Sigmoid colon (tissue), 7 donors: ENCODE measurements around the gene RBBP5. TPM values are rescaled to one million over a fixed set of nuclear protein-coding genes. Genes with fewer than 3 reads are reported as not detected.

Source experiments
- DNase-seq: peaks from one replicate; pipeline ENCODE4 v3.0.0-alpha.2; 2019
- H3K27ac ChIP-seq, 4 donors: fragments of 200-600 bp; sonication (generic); one replicate each; pipeline ENCODE4 v1.5.1; 2016 to 2019; ENCODE audit warnings: mild to moderate bottlenecking in 1 of 4
- H3K27me3 ChIP-seq, 3 donors: fragments of 200-600 bp; sonication (generic); one replicate each; pipeline ENCODE4 v1.5.1; 2019; ENCODE audit warnings: mild to moderate bottlenecking in 1 of 3
- H3K36me3 ChIP-seq, 4 donors: fragments of 200-600 bp; sonication (generic); one replicate each; pipeline ENCODE4 v1.5.1; 2016 to 2019
- H3K4me1 ChIP-seq, 4 donors: fragments of 200-600 bp; sonication (generic); one replicate each; pipeline ENCODE4 v1.5.1; 2017 to 2019
- H3K4me3 ChIP-seq, 4 donors: fragments of 200-600 bp; sonication (generic); one replicate each; pipeline ENCODE4 v1.5.1; 2017 to 2019; ENCODE audit warnings: mild to moderate bottlenecking in 2 of 4, moderate library complexity in 1 of 4
- H3K9me3 ChIP-seq, 4 donors: fragments of 200-600 bp in 3 of 4; sonication (generic) in 3 of 4; one replicate each; pipeline versions ENCODE4 v1.5.1 to v1.6.1; 2013 to 2019
- EP300 ChIP-seq, 4 donors: sonication (generic); formaldehyde crosslinking; IDR thresholded peaks; one replicate each; pipeline ENCODE4 v1.6.1; 2017; ENCODE audit warnings: antibody characterized with exemption in 4 of 4
- POLR2A ChIP-seq, 2 donors: fragments of 450-650 bp; IDR thresholded peaks; one replicate each; pipeline ENCODE4 v1.6.1; 2016; ENCODE audit warnings: antibody characterized with exemption in 2 of 2, mild to moderate bottlenecking in 2 of 2, moderate library complexity in 2 of 2
- POLR2AphosphoS5 ChIP-seq, 4 donors: sonication (generic); formaldehyde crosslinking; IDR thresholded peaks; one replicate each; pipeline ENCODE4 v1.6.1; 2017; ENCODE audit warnings: antibody characterized with exemption in 4 of 4
- WGBS, 2 donors: extraction: QIAGEN DNeasy Blood & Tissue Kit; methylation state at CpG; one replicate each; pipeline ENCODE4 v1.1.7; 2013; 5-methylcytosine and 5-hydroxymethylcytosine counted together
- intact Hi-C: fragments of 100-400 bp; cut with DNase I; formaldehyde crosslinking; loops from one replicate; pipeline ENCODE4 v1.15.1; 2023
- polyA plus RNA-seq, 3 donors: library from polyadenylated mRNA; stranded (reverse); fragments of 200-250 nt; gene quantifications; one replicate each; pipeline ENCODE4 v1.2.3, GENCODE V29; 2013
- total RNA-seq, 4 donors: library from RNA; depleted of rRNA; stranded (reverse); fragments of >200 nt; gene quantifications; one replicate each; pipeline ENCODE4 v1.1.0, GENCODE V29; 2016
- TF ChIP-seq, protein P1 (sequence below), 4 experiments: fragments of 450-650 bp in 3 of 4; fragments of 200-600 bp in 1 of 4; IDR thresholded peaks; one replicate each; pipeline ENCODE4 v1.5.1; 2016 to 2019; ENCODE audit warnings: antibody characterized with exemption in 4 of 4, mild to moderate bottlenecking in 3 of 4, moderate library complexity in 2 of 4
- donor health status: healthy with polysubstance abuse.
- donor health status: Bipolar disorder and iron deficiency.
- donor health status: healthy.

Gene RBBP5
- total and polyA plus RNA-seq, 7 donors = 6.6 to 36.5 (median 12.2) TPM

DNA sequence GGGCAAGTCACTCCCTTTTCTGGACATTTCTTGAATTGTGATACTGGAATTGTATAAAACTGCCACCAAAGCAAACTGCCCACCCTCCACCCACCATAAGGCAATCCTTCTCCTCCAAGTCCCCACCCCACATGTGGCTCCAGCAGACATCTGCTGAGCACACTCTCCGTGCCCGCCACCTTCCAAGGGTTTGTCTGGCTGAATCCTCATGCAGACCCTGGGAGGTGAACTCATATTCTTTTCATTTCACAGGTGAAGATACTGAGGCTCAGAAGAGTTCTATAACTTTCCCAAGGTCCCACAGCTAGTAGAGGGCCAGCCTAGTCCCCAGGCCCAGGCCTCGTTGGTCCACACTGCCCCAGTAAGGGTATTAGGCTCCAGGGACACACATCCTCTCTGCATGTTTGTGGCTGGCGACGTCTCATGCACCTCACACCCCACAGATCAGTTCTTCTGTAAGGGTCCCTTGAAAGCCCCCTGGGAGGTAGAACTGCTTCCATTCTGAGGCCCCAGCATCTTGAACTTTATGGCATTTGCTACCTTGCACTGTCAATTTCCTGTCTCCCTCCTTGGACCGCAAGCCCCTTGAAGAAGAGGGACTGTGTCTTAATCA lies 64.7 kb downstream of the RBBP5 start:
- Histone ChIP-seq H3K4me3 (no peak overlapping the region), H3K4me1 (peaks cover 0 to 8% (median 7%) of the 10 kb centered on the region in 4 donors), H3K27ac (no peak overlapping the region), H3K9me3 (no peaks in the 10 kb centered on the region), H3K36me3 (no peaks in the 10 kb centered on the region), H3K27me3 (no peaks in the 10 kb centered on the region)
- 94 to 95% methylated on average over 6 of the region's 6 CpGs for WGBS, 2 donors
- TF ChIP-seq POLR2A (IDR thresholded peaks at IDR 0.05) (no peak), EP300 (IDR thresholded peaks at IDR 0.05) (no peak), POLR2AphosphoS5 (IDR thresholded peaks at IDR 0.05) (no peak)
- TF ChIP-seq, protein P1, sequence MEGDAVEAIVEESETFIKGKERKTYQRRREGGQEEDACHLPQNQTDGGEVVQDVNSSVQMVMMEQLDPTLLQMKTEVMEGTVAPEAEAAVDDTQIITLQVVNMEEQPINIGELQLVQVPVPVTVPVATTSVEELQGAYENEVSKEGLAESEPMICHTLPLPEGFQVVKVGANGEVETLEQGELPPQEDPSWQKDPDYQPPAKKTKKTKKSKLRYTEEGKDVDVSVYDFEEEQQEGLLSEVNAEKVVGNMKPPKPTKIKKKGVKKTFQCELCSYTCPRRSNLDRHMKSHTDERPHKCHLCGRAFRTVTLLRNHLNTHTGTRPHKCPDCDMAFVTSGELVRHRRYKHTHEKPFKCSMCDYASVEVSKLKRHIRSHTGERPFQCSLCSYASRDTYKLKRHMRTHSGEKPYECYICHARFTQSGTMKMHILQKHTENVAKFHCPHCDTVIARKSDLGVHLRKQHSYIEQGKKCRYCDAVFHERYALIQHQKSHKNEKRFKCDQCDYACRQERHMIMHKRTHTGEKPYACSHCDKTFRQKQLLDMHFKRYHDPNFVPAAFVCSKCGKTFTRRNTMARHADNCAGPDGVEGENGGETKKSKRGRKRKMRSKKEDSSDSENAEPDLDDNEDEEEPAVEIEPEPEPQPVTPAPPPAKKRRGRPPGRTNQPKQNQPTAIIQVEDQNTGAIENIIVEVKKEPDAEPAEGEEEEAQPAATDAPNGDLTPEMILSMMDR (IDR thresholded peaks at IDR 0.05) = no peak
- intact Hi-C loops = no loop called here
- DNase-seq = no peak

DNA sequence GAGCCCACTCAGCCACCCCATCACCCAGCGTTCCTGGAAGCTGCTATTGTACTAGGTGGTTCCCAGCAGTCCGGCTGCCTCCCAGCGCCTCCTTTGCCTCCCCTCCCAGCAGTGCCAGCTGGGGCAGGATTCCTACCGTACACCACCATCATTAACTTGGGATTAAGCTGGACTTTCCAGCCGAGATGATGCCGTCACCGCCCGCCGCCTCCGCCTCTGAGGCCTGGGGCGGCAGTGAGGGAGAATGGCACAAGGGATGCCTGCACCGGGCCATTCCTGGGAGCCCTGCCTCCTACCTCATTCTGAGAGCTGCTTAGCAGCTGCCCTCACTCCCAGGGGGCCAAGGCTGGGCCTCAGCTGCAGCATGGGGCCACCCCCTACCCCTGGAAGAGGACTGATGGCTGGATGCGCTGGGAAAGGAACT lies 65.6 kb downstream of the RBBP5 start:
- no peak overlapping the region for H3K27ac ChIP-seq
- TF ChIP-seq POLR2AphosphoS5 (IDR thresholded peaks at IDR 0.05) (no peak), POLR2A (IDR thresholded peaks at IDR 0.05) (no peak), EP300 (IDR thresholded peaks at IDR 0.05) (no peak)
- TF ChIP-seq, protein P1 (IDR thresholded peaks at IDR 0.05) = no peak
- no peaks in the 10 kb centered on the region for H3K4me1 ChIP-seq
- no peaks in the 10 kb centered on the region for H3K9me3 ChIP-seq
- no peak for DNase-seq
- H3K27me3 ChIP-seq = no peaks in the 10 kb centered on the region
- no peak overlapping the region for H3K4me3 ChIP-seq
- 85 to 89% methylated on average over 13 of the region's 13 CpGs for WGBS, 2 donors
- H3K36me3 ChIP-seq = no peaks in the 10 kb centered on the region
- intact Hi-C loops = no loop called here

DNA sequence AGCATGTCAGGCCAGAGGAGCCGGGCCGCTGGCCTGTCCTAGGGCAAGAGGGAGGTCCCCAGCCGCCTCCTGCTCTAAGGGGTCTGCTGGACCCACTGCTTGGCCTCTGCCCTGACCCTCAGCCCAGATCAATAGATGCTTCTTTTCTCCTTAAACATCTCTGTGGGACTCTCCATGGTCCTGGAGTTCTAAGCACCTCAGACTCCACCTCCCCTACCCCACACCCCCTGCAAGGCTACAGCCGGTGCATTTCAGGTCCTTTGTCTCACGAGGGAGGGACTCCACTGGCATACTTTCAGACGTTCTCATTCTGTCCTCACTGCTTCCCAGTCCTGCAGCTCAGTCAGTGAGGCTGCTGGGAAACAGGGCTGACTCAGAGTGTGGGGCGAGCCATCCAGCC lies 67.8 kb downstream of the RBBP5 start:
- H3K4me3 ChIP-seq = no peak overlapping the region
- H3K36me3 ChIP-seq = no peaks in the 10 kb centered on the region
- H3K9me3 ChIP-seq = no peaks in the 10 kb centered on the region
- no peak overlapping the region for H3K27ac ChIP-seq
- no peaks in the 10 kb centered on the region for H3K4me1 ChIP-seq
- intact Hi-C loops = no loop called here
- no peak for DNase-seq
- WGBS, 2 donors = 62% methylated on average over 7 of the region's 7 CpGs
- TF ChIP-seq, protein P1 (IDR thresholded peaks at IDR 0.05) = no peak
- TF ChIP-seq POLR2A (IDR thresholded peaks at IDR 0.05) (no peak), POLR2AphosphoS5 (IDR thresholded peaks at IDR 0.05) (no peak), EP300 (IDR thresholded peaks at IDR 0.05) (no peak)
- H3K27me3 ChIP-seq = no peaks in the 10 kb centered on the region

DNA sequence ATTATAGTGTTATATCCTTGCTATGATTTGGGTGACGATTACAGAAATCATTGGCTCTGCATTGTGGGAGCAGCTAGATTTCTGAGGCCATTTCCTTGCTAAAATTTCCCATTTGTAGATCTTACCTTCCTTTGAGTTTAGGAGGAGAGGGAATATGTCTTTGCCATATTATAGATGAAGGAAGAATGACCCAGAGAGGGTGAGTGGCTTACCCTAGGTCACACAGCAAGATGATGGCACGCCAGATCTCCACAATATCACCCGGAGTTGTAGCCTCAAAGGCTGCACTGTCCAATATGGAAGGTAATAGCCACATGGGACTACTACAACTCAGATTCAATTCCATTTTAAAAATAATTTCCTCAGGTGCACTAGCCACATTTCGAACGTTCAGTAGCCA lies 68.5 kb downstream of the RBBP5 start:
- no peak overlapping the region for H3K27ac ChIP-seq
- no peak for DNase-seq
- no peaks in the 10 kb centered on the region for H3K4me1 ChIP-seq
- no peak overlapping the region for H3K4me3 ChIP-seq
- intact Hi-C loops = no loop called here
- TF ChIP-seq POLR2AphosphoS5 (IDR thresholded peaks at IDR 0.05) (no peak), POLR2A (IDR thresholded peaks at IDR 0.05) (no peak), EP300 (IDR thresholded peaks at IDR 0.05) (no peak)
- TF ChIP-seq, protein P1 (IDR thresholded peaks at IDR 0.05) = no peak
- H3K9me3 ChIP-seq = no peaks in the 10 kb centered on the region
- WGBS, 2 donors = 86 to 94% methylated on average over 5 of the region's 5 CpGs
- no peaks in the 10 kb centered on the region for H3K36me3 ChIP-seq
- H3K27me3 ChIP-seq = peaks cover 0 to 2% (median 0%) of the 10 kb centered on the region in 3 donors

DNA sequence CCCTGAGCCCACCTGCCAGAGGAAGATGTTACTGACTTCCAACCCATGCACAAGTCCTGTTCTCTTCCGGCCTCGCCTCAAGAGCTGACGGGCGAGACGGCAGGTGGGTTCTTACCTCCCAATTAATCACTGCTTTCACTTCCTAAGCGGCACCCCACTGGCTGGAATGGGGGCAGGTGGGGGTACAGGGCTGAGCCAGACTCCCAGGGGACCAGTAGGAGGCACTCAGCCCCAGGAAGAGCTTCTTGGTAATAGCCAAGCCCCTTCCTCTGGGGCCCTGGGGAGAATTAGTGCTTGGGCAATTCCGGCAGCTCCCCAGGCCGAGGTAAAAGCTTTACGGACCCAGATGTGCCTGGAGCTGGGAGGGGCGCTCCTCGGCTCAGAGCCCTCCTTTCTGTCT lies 69.1 kb downstream of the RBBP5 start:
- 82% methylated on average over 11 of the region's 11 CpGs for WGBS, 2 donors
- H3K27ac ChIP-seq = no peak overlapping the region
- no peak overlapping the region for H3K4me3 ChIP-seq
- no peak for DNase-seq
- TF ChIP-seq, protein P1 (IDR thresholded peaks at IDR 0.05) = no peak
- no peak for TF ChIP-seq POLR2A (IDR thresholded peaks at IDR 0.05)
- no peak for TF ChIP-seq POLR2AphosphoS5 (IDR thresholded peaks at IDR 0.05)
- TF ChIP-seq EP300 (IDR thresholded peaks at IDR 0.05) = no peak
- no peaks in the 10 kb centered on the region for H3K4me1 ChIP-seq
- H3K9me3 ChIP-seq = no peaks in the 10 kb centered on the region
- intact Hi-C loops = no loop called here
- H3K36me3 ChIP-seq = no peaks in the 10 kb centered on the region
- peaks cover 0 to 8% (median 0%) of the 10 kb centered on the region in 3 donors for H3K27me3 ChIP-seq
